Muscle of leg (tissue), 11 donors: ENCODE data around the gene BMP8B. TPM values are rescaled to one million over a fixed set of nuclear protein-coding genes. Genes with fewer than 3 reads are reported as not detected.
"Not testable (repeated sequence)": the region's sequence is repeated elsewhere in the genome, so short reads cannot be mapped to it uniquely, and the experiment has no call there.

Experiments
- DNase-seq: peaks from one replicate; pipeline ENCODE4 v3.0.0; 2013
- H3K27ac ChIP-seq: one replicate; pipeline ENCODE4 v1.5.1; 2013; ENCODE audit warnings: mild to moderate bottlenecking, low read length, control low read depth
- H3K27me3 ChIP-seq: one replicate; pipeline ENCODE4 v1.6.1; 2013; ENCODE audit warnings: low read length; ENCODE audit not compliant: control insufficient read depth, insufficient read depth
- H3K36me3 ChIP-seq: one replicate; pipeline ENCODE4 v1.6.1; 2013; ENCODE audit warnings: low read length; ENCODE audit not compliant: control insufficient read depth, insufficient read depth
- H3K4me1 ChIP-seq: one replicate; pipeline ENCODE4 v1.6.1; 2013; ENCODE audit warnings: low read length; ENCODE audit not compliant: control insufficient read depth, insufficient read depth
- H3K4me3 ChIP-seq: one replicate; pipeline ENCODE4 v1.5.1; 2013; ENCODE audit warnings: low read length, control low read depth
- H3K9me3 ChIP-seq: replicated peaks from 2 replicates; pipeline ENCODE4 v1.6.1; 2013; ENCODE audit warnings: low read depth, low read length; ENCODE audit not compliant: control insufficient read depth
- WGBS: methylation state at CpG from one replicate; pipeline ENCODE4 v1.1.5; 2013; ENCODE audit warnings: missing lambda C conversion rate; ENCODE audit not compliant: insufficient coverage; 5-methylcytosine and 5-hydroxymethylcytosine counted together
- polyA plus RNA-seq, 8 donors: library from polyadenylated mRNA; unstranded; fragments of 120-200 nt; gene quantifications; one replicate each; pipeline versions ENCODE4 v1.2.1 to v1.2.3, GENCODE V29; 2013; ENCODE audit warnings: inconsistent platforms in 1 of 8, low replicate concordance in 1 of 8; ENCODE audit not compliant: insufficient read length in 8 of 8, insufficient read depth in 1 of 8
- total RNA-seq: library from RNA; stranded (reverse); fragments of 120-200 nt; gene quantifications from one replicate; pipeline ENCODE4 v1.2.4, GENCODE V29; 2013

Gene BMP8B
- total and polyA plus RNA-seq, 9 donors = 0.71 to 3.4 (median 1.6) TPM

DNA sequence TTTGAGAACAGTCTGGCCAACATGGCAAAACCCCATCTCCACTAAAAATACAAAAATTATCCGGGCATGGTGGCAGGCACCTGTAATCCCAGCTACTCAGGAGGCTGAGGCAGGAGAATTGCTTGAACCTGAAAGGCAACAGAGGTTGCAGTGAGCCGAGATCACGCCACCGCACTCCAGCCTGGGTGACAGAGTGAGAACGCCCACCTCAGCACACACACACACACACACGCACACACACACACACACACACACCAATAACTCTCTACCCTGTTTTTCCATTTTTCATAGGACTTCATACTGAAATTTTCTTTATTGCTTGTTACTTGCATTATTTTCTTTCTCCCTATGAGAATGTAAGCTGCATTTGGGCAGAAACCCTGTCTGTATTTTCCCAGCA, 39.6 kb upstream of the BMP8B start:
- H3K27ac ChIP-seq, H3K27me3 ChIP-seq, H3K36me3 ChIP-seq, DNase-seq, H3K4me3 ChIP-seq, H3K9me3 ChIP-seq, H3K4me1 ChIP-seq: not testable (repeated sequence)
- WGBS = 86% methylated on average over 1 of the region's 6 CpGs

GRCh38 chr1:39827201-39827600, 38.5 kb upstream of the BMP8B start:
- Histone ChIP-seq H3K9me3 (peaks cover 2% of the 10 kb centered on the region), H3K27ac (no peak overlapping the region), H3K36me3 (no peaks in the 10 kb centered on the region), H3K27me3 (no peaks in the 10 kb centered on the region), H3K4me1 (no peaks in the 10 kb centered on the region), H3K4me3 (no peak overlapping the region)
- 44% methylated on average over 5 of the region's 7 CpGs for WGBS
- DNase-seq = no peak

DNA sequence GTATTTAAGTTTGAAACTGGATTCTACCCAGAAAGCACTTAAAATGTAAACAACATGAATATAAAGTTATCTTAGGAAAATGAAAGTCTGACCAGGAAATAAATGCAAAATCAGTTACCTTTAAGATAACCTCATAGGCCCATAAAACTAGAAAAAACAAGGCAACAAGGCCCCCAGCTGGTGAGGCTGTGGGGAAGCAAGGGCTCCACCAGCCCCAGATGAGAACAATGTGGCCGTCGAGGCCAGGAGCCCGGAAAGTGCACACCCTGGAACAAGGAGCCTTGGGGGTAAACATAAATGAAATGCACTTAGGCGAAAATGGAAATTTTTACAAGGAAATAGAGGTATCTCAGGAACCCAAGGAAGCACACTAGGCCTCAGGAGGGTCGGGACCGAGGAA, 37.9 kb upstream of the BMP8B start:
- no peaks in the 10 kb centered on the region for H3K4me1 ChIP-seq
- no peak for DNase-seq
- no peaks in the 10 kb centered on the region for H3K36me3 ChIP-seq
- H3K27me3 ChIP-seq = no peaks in the 10 kb centered on the region
- no peak overlapping the region for H3K4me3 ChIP-seq
- H3K9me3 ChIP-seq = peaks cover 2% of the 10 kb centered on the region
- H3K27ac ChIP-seq = no peak overlapping the region
- 72% methylated on average over 2 of the region's 6 CpGs for WGBS

DNA sequence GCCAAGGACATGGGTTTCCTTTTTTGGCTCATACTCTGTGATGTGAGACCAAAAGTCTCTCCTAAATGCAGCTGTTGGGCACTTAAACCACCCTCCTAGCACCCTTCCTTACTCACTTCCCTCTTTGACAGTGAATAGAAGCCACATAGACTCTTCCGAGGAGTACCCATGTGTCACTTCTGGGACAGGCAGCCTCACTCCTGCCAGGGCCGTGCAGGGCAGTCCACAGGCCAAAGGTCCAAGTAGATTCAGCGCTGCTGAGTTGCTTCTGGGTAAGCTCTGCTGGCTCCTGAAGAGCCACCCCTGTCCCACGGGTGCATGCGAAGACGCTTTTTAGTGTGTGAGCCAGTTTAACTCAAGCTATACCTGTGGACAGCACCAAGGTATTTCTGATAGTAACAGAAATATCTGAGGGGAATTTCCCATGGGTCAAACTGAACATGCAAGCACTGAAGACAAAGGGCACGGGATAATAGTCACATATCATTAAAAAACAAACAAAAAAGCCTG, 36.8 kb upstream of the BMP8B start:
- H3K36me3 ChIP-seq = no peaks in the 10 kb centered on the region
- WGBS = 70% methylated on average over 4 of the region's 7 CpGs
- no peak overlapping the region for H3K4me3 ChIP-seq

GRCh38 chr1:39823450-39823849, 34.8 kb upstream of the BMP8B start:
- not testable (repeated sequence) for H3K27ac ChIP-seq, H3K4me1 ChIP-seq, DNase-seq, H3K4me3 ChIP-seq, H3K36me3 ChIP-seq, H3K9me3 ChIP-seq, H3K27me3 ChIP-seq
- WGBS = 86% methylated on average over 2 of the region's 3 CpGs

More for the DNA sequence above, 36.8 kb upstream of the BMP8B start:
- Histone ChIP-seq H3K4me1 (no peaks in the 10 kb centered on the region), H3K9me3 (peaks cover 2% of the 10 kb centered on the region), H3K27ac (no peak overlapping the region), H3K27me3 (no peaks in the 10 kb centered on the region)
- no peak for DNase-seq

DNA sequence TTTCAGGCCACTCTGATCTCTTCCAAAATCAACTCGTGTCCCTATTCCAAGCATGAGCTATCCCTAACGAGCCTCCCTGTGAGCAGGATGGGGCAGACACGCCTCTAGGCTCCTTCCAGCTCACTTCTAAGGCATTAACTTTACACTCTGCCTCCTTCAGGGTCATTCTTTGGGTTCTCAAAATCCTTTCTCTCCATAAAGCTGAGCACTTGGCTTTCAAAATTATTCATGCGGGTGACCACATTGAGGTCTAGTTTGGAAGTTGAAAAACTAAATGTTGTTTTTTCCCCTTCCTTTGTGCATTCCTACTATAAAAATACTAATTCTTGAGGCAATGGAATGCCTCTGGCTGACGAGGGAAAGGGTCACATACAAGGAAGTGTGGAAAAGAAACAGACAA, 33.5 kb upstream of the BMP8B start:
- Histone ChIP-seq H3K9me3 (peaks cover 2% of the 10 kb centered on the region), H3K27ac (no peak overlapping the region), H3K36me3 (no peaks in the 10 kb centered on the region), H3K4me1 (no peaks in the 10 kb centered on the region), H3K27me3 (no peaks in the 10 kb centered on the region), H3K4me3 (no peak overlapping the region)
- DNase-seq = no peak
- WGBS = 71% methylated on average over 3 of the region's 5 CpGs

GRCh38 chr1:39819091-39819812, 30.6 kb upstream of the BMP8B start:
- 87% methylated on average over 21 of the region's 22 CpGs for WGBS
- peaks cover 4% of the 10 kb centered on the region for H3K27me3 ChIP-seq

DNA sequence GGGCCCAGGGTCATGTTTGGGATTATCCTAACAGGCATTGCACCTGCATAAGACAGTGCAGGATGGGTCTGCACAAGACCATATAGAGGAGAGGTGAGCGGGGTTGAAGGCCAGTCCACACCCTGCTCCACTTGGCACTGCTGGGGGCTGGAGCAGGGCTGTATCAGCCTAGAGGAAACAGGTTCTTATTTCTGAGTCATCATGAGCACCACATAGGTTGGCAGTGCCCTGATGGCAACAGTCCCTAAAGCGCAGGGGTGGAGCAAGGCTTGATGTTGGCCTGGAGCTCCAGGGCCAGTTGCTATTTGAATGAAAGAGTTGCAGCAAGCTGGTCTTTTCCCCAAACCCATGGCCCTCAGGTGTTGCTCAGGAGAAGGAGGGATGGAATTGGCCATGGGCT, 29.8 kb upstream of the BMP8B start:
- peaks cover 4% of the 10 kb centered on the region for H3K27me3 ChIP-seq
- WGBS = 100% methylated on average over 2 of the region's 2 CpGs
- no peaks in the 10 kb centered on the region for H3K36me3 ChIP-seq
- no peaks in the 10 kb centered on the region for H3K9me3 ChIP-seq
- no peaks in the 10 kb centered on the region for H3K4me1 ChIP-seq
- no peak overlapping the region for H3K27ac ChIP-seq
- no peak for DNase-seq
- H3K4me3 ChIP-seq = no peak overlapping the region

More at GRCh38 chr1:39819091-39819812, 30.6 kb upstream of the BMP8B start:
- H3K27ac ChIP-seq = no peak overlapping the region
- no peaks in the 10 kb centered on the region for H3K36me3 ChIP-seq
- no peaks in the 10 kb centered on the region for H3K9me3 ChIP-seq
- DNase-seq = no peak
- no peak overlapping the region for H3K4me3 ChIP-seq
- no peaks in the 10 kb centered on the region for H3K4me1 ChIP-seq

GRCh38 chr1:39817091-39817932, 28.6 kb upstream of the BMP8B start:
- H3K36me3 ChIP-seq, H3K9me3 ChIP-seq, H3K27me3 ChIP-seq, H3K4me1 ChIP-seq, H3K27ac ChIP-seq, H3K4me3 ChIP-seq: not testable (repeated sequence)
- 44% methylated on average over 16 of the region's 24 CpGs for WGBS
- peak; percentile 34 for DNase-seq

GRCh38 chr1:39816415-39817090, 27.9 kb upstream of the BMP8B start:
- 6% methylated on average over 8 of the region's 11 CpGs for WGBS

More at GRCh38 chr1:39816415-39817090, 27.9 kb upstream of the BMP8B start:
- no peaks in the 10 kb centered on the region for H3K9me3 ChIP-seq
- peaks cover 4% of the 10 kb centered on the region for H3K27me3 ChIP-seq
- DNase-seq = peak; percentile 75
- no peaks in the 10 kb centered on the region for H3K36me3 ChIP-seq
- no peak overlapping the region for H3K4me3 ChIP-seq
- H3K27ac ChIP-seq = no peak overlapping the region
- no peaks in the 10 kb centered on the region for H3K4me1 ChIP-seq
